Lung (tissue), 12 donors: ENCODE measurements around the gene INPP5E. TPM values are rescaled to one million over a fixed set of nuclear protein-coding genes. Genes with fewer than 3 reads are reported as not detected.

Source experiments
- ATAC-seq: fragments of 200-7000 bp; cut with Tn5 transposase; one replicate; pipeline ENCODE4 v1.9.1; 2020; ENCODE audit warnings: moderate number of reproducible peaks; ENCODE audit not compliant: insufficient read depth, low FRiP score
- DNase-seq, 3 donors: peaks; one replicate each; pipeline ENCODE4 v3.0.0-alpha.2; 2013 to 2017
- H3K27ac ChIP-seq, 2 donors: one replicate each; pipeline ENCODE4 v1.5.1; 2013; ENCODE audit warnings: mild to moderate bottlenecking in 2 of 2, moderate library complexity in 2 of 2, control low read depth in 1 of 2, inconsistent platforms in 1 of 2, low read depth in 1 of 2, low read length in 1 of 2
- H3K27me3 ChIP-seq, 3 donors: one replicate each; pipeline ENCODE4 v1.5.1; 2013; ENCODE audit warnings: low read length in 2 of 3; ENCODE audit not compliant: control insufficient read depth in 3 of 3, insufficient read depth in 3 of 3
- H3K36me3 ChIP-seq, 4 donors: one replicate each; pipeline ENCODE4 v1.5.1; 2013; ENCODE audit warnings: low read length in 4 of 4, mild to moderate bottlenecking in 1 of 4, moderate library complexity in 1 of 4; ENCODE audit not compliant: control insufficient read depth in 4 of 4, insufficient read depth in 4 of 4
- H3K4me1 ChIP-seq, 5 donors: one replicate each; pipeline ENCODE4 v1.5.1; 2013; ENCODE audit warnings: low read length in 5 of 5, mild to moderate bottlenecking in 2 of 5, moderate library complexity in 1 of 5; ENCODE audit not compliant: control insufficient read depth in 5 of 5, insufficient read depth in 5 of 5
- H3K4me3 ChIP-seq: one replicate; pipeline ENCODE4 v1.5.1; 2013; ENCODE audit warnings: mild to moderate bottlenecking, control low read depth, moderate library complexity
- H3K9ac ChIP-seq, 2 donors: one replicate each; pipeline ENCODE4 v1.5.1; 2013; ENCODE audit warnings: low read length in 2 of 2, control low read depth in 1 of 2; ENCODE audit not compliant: insufficient read depth in 1 of 2
- H3K9me3 ChIP-seq, 4 donors: one replicate each; pipeline ENCODE4 v1.5.1; 2013; ENCODE audit warnings: low read length in 3 of 4, mild to moderate bottlenecking in 1 of 4, moderate library complexity in 1 of 4; ENCODE audit not compliant: control insufficient read depth in 4 of 4, insufficient read depth in 3 of 4
- CTCF ChIP-seq: IDR thresholded peaks from 2 replicates; pipeline ENCODE4 v1.5.1; 2012; ENCODE audit warnings: mild to moderate bottlenecking; ENCODE audit errors: control extremely low read depth, extremely low read depth
- WGBS, 2 donors: extraction: QIAGEN DNeasy Blood & Tissue Kit; methylation state at CpG; one replicate each; pipeline ENCODE4 v1.1.7; 2013; 5-methylcytosine and 5-hydroxymethylcytosine counted together
- polyA plus RNA-seq, 2 donors: library from polyadenylated mRNA; stranded (reverse); fragments of 200-250 nt; gene quantifications; one replicate each; pipeline ENCODE4 v1.2.1, GENCODE V29; 2013
- total RNA-seq, 2 donors: library from RNA; depleted of rRNA in 1 of 2; stranded (reverse); fragments of >200 nt in 1 of 2; gene quantifications; one replicate each; pipeline ENCODE4 v1.2.1, GENCODE V29; 2014 to 2021
- donor health status: control.
- donor health status: control.
- donor health status: Bipolar disorder and iron deficiency.
- donor health status: healthy.
- donor health status: DM: yes; HTN: yes; CAD: no.

Gene INPP5E
- total and polyA plus RNA-seq, 4 donors: 7.2 to 18.4 (median 8.6) TPM

DNA sequence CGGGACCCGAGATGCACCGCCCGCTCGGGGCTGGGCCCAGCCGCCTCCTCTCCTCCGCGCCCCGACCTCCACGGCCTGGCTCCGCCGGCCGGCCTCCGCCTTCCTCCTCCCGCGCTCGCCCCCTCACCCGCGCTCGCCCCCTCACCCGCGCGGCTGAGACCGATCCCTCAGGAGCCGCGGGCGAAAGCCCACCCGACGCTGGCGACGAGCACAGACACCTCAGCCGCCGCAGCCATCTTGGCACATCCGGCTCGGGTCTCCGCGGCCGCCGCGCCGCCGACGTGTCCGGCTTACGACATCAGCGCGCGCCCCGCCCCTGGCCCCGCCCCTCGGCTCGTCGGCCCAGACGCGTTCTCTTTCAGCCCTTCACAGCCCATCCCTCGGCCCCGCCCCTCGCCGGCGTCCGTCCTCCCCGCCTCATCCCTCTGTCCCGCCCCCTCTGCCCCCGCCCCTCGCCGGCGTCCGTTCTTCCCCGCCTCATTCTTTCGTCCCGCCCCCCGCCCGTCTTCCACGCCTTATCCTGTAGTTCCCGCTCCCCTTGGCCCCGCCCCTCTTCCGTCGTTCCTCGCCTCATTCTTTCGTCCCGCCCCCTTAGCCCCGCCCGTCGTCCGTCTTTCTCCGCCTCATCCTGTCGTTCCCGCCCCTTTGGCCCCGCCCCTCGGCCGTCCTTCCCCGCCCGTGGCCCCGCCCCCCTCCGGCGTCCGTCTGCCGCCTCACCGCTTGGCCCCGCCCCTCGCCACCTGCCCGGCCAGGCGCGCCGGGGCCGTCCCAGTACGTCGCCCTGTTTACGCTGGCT lies 43.3 kb upstream of the INPP5E start, which contains the start of gene SEC16A:
SEC16A (minus strand) TSS at position 248 of the 796 bp plus-strand sequence. CDS start 5,425 bp downstream, outside the sequence.
- Histone ChIP-seq H3K4me1 (peaks cover 0 to 17% (median 9%) of the 10 kb centered on the region in 5 donors), H3K9me3 (no peaks in the 10 kb centered on the region), H3K27ac (peak within 1 kb of the TSS; percentile 99), H3K9ac (peak within 1 kb of the TSS; percentile 95 to 97), H3K27me3 (no peaks in the 10 kb centered on the region), H3K36me3 (peaks cover 0 to 4% (median 1%) of the 10 kb centered on the region in 4 donors), H3K4me3 (peak within 1 kb of the TSS; percentile 67)
- ATAC-seq: peak; percentile 87
- 1 to 2% methylated on average over 88 to 109 of the region's 109 CpGs for WGBS, 2 donors
- peak; percentile 99 to 100 (median 99) for DNase-seq
- TF ChIP-seq CTCF: no peak

- TF ChIP-seq CTCF: no peak
- Histone ChIP-seq H3K27ac (peak overlapping the region; percentile 98 to 99), H3K4me3 (peak overlapping the region; percentile 67), H3K4me1 (peaks cover 0 to 17% (median 9%) of the 10 kb centered on the region in 5 donors), H3K9me3 (no peaks in the 10 kb centered on the region), H3K36me3 (peaks cover 0 to 10% (median 3%) of the 10 kb centered on the region in 4 donors), H3K27me3 (no peaks in the 10 kb centered on the region), H3K9ac (peak overlapping the region; percentile 95 to 97)
- DNase-seq (peak; percentile 41 to 75 (median 58)), ATAC-seq (no peak)
- 0 to 1% methylated on average over 30 to 39 of the region's 39 CpGs for WGBS, 2 donors
Measured at GRCh38 chr9:136482046-136482792, 42.6 kb upstream of the INPP5E start.

DNA sequence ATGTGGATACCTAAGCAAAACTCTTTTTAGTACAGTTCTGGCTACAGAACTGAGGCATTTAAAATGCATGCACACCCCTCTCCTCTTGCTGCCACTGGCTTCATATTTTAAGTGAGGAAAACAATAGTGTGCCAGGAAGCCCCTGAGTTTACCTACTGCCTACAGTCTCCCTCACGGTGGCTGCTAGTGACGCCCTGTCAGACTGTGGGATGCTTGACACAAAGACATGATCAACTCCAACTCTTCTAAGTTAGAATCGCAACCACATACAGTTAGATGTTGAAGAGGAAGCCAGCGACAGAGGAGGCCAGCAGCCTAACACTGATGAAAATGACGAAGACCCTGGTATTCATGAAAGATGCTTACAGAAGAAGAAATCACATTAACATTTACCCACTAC lies 41.9 kb upstream of the INPP5E start:
- Histone ChIP-seq H3K9ac (peak overlapping the region; percentile 95 to 97), H3K4me3 (no peak overlapping the region), H3K9me3 (no peaks in the 10 kb centered on the region), H3K27ac (peak overlapping the region in 1 of 2 donors; percentile 13), H3K36me3 (peaks cover 0 to 17% (median 7%) of the 10 kb centered on the region in 4 donors), H3K27me3 (no peaks in the 10 kb centered on the region), H3K4me1 (peaks cover 0 to 17% (median 9%) of the 10 kb centered on the region in 5 donors)
- no peak for ATAC-seq
- 38 to 47% methylated on average over 5 of the region's 5 CpGs for WGBS, 2 donors
- no peak for DNase-seq
- TF ChIP-seq CTCF: no peak
